ENCODE results near the gene SCAF8.
A peak's percentile ranks its signal among the peaks of the same experiment; 100 is the strongest.

SCAF8 gene

GRCh38 chr6:154852687-154853086, 119.5 kb downstream of the SCAF8 start (continued):
- TF ChIP-seq TCF7L2 (IDR thresholded peaks at IDR 0.05; ENCODE audit: borderline replicate concordance, low read depth, low read length): no peak
- TF ChIP-seq, protein P1, sequence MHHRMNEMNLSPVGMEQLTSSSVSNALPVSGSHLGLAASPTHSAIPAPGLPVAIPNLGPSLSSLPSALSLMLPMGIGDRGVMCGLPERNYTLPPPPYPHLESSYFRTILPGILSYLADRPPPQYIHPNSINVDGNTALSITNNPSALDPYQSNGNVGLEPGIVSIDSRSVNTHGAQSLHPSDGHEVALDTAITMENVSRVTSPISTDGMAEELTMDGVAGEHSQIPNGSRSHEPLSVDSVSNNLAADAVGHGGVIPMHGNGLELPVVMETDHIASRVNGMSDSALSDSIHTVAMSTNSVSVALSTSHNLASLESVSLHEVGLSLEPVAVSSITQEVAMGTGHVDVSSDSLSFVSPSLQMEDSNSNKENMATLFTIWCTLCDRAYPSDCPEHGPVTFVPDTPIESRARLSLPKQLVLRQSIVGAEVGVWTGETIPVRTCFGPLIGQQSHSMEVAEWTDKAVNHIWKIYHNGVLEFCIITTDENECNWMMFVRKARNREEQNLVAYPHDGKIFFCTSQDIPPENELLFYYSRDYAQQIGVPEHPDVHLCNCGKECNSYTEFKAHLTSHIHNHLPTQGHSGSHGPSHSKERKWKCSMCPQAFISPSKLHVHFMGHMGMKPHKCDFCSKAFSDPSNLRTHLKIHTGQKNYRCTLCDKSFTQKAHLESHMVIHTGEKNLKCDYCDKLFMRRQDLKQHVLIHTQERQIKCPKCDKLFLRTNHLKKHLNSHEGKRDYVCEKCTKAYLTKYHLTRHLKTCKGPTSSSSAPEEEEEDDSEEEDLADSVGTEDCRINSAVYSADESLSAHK (tag by site-specific recombination; IDR thresholded peaks at IDR 0.05): peak; percentile 100
- TF ChIP-seq, protein P2, sequence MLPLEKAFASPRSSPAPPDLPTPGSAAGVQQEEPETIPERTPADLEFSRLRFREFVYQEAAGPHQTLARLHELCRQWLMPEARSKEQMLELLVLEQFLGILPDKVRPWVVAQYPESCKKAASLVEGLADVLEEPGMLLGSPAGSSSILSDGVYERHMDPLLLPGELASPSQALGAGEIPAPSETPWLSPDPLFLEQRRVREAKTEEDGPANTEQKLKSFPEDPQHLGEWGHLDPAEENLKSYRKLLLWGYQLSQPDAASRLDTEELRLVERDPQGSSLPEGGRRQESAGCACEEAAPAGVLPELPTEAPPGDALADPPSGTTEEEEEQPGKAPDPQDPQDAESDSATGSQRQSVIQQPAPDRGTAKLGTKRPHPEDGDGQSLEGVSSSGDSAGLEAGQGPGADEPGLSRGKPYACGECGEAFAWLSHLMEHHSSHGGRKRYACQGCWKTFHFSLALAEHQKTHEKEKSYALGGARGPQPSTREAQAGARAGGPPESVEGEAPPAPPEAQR (tag by site-specific recombination; IDR thresholded peaks at IDR 0.05): no peak
- no peak for TF ChIP-seq ZNF571 (tag by site-specific recombination; IDR thresholded peaks at IDR 0.05)
- peak; percentile 83 for TF ChIP-seq PRDM1 (tag by site-specific recombination; IDR thresholded peaks at IDR 0.05)
- no peak for TF ChIP-seq ZNF221 (tag by site-specific recombination; IDR thresholded peaks at IDR 0.05; ENCODE audit: borderline replicate concordance)
- TF ChIP-seq ZNF223 (tag by site-specific recombination; IDR thresholded peaks at IDR 0.05): no peak
- 0 out of 2 replicates have a peak, but pooled peaks have one; percentile 43 for TF ChIP-seq ZNF792 (tag by site-specific recombination; IDR thresholded peaks at IDR 0.05)
- TF ChIP-seq ZNF175 (tag by site-specific recombination; IDR thresholded peaks at IDR 0.05): no peak
- peak; percentile 95 for TF ChIP-seq TRIM28 (IDR thresholded peaks at IDR 0.05; ENCODE audit: borderline replicate concordance, low read length)
- TF ChIP-seq ZNF549 (tag by site-specific recombination; IDR thresholded peaks at IDR 0.05): peak; percentile 30; the same call in 1 of the 2 replicates
- TF ChIP-seq ZNF707 (tag by site-specific recombination; IDR thresholded peaks at IDR 0.05): no peak
- TF ChIP-seq ZNF140 (tag by site-specific recombination; IDR thresholded peaks at IDR 0.05): no peak
- TF ChIP-seq ZNF184 (tag by site-specific recombination; IDR thresholded peaks at IDR 0.05): peak; percentile 64; the same call in 1 of the 2 replicates
- TF ChIP-seq, protein P3, sequence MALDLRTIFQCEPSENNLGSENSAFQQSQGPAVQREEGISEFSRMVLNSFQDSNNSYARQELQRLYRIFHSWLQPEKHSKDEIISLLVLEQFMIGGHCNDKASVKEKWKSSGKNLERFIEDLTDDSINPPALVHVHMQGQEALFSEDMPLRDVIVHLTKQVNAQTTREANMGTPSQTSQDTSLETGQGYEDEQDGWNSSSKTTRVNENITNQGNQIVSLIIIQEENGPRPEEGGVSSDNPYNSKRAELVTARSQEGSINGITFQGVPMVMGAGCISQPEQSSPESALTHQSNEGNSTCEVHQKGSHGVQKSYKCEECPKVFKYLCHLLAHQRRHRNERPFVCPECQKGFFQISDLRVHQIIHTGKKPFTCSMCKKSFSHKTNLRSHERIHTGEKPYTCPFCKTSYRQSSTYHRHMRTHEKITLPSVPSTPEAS (tag by site-specific recombination; IDR thresholded peaks at IDR 0.05): peak; percentile 51
- peak; percentile 85 for TF ChIP-seq OVOL3 (tag by site-specific recombination; IDR thresholded peaks at IDR 0.05)
- TF ChIP-seq ZNF473 (tag by site-specific recombination; IDR thresholded peaks at IDR 0.05): no peak
- TF ChIP-seq ZNF202 (tag by site-specific recombination; IDR thresholded peaks at IDR 0.05; ENCODE audit: borderline replicate concordance): no peak
- peak; percentile 84; the same call in 1 of the 2 replicates for TF ChIP-seq ZSCAN23 (tag by site-specific recombination; IDR thresholded peaks at IDR 0.05)
- TF ChIP-seq, protein P4, sequence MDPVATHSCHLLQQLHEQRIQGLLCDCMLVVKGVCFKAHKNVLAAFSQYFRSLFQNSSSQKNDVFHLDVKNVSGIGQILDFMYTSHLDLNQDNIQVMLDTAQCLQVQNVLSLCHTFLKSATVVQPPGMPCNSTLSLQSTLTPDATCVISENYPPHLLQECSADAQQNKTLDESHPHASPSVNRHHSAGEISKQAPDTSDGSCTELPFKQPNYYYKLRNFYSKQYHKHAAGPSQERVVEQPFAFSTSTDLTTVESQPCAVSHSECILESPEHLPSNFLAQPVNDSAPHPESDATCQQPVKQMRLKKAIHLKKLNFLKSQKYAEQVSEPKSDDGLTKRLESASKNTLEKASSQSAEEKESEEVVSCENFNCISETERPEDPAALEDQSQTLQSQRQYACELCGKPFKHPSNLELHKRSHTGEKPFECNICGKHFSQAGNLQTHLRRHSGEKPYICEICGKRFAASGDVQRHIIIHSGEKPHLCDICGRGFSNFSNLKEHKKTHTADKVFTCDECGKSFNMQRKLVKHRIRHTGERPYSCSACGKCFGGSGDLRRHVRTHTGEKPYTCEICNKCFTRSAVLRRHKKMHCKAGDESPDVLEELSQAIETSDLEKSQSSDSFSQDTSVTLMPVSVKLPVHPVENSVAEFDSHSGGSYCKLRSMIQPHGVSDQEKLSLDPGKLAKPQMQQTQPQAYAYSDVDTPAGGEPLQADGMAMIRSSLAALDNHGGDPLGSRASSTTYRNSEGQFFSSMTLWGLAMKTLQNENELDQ (tag by site-specific recombination; IDR thresholded peaks at IDR 0.05; ENCODE audit: low read depth): no peak
- TF ChIP-seq ZNF626 (tag by site-specific recombination; IDR thresholded peaks at IDR 0.05): no peak
- no peak for TF ChIP-seq ZIC2 (tag by site-specific recombination; IDR thresholded peaks at IDR 0.05)
- no peak for TF ChIP-seq YY2 (tag by site-specific recombination; IDR thresholded peaks at IDR 0.05)
- TF ChIP-seq ZNF645 (tag by site-specific recombination; IDR thresholded peaks at IDR 0.05): no peak
- no peak for TF ChIP-seq ZNF518A (tag by site-specific recombination; conservative IDR thresholded peaks at IDR 0.05; ENCODE audit: low read depth)
- TF ChIP-seq, protein P5, sequence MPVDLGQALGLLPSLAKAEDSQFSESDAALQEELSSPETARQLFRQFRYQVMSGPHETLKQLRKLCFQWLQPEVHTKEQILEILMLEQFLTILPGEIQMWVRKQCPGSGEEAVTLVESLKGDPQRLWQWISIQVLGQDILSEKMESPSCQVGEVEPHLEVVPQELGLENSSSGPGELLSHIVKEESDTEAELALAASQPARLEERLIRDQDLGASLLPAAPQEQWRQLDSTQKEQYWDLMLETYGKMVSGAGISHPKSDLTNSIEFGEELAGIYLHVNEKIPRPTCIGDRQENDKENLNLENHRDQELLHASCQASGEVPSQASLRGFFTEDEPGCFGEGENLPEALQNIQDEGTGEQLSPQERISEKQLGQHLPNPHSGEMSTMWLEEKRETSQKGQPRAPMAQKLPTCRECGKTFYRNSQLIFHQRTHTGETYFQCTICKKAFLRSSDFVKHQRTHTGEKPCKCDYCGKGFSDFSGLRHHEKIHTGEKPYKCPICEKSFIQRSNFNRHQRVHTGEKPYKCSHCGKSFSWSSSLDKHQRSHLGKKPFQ (tag by site-specific recombination; IDR thresholded peaks at IDR 0.05): peak; percentile 62; the same call in 1 of the 2 replicates

Data from HEK293 (cell line).